ENCODE measurements around the gene TANGO2. TPM values are rescaled to one million over a fixed set of nuclear protein-coding genes. Genes with fewer than 3 reads are reported as not detected.

The TANGO2 gene
- total RNA-seq, 1 experiment from 2014 or later: 14.6 TPM

GRCh38 chr22:20089226-20089976 lies 68.5 kb downstream of the TANGO2 start:
- Mint-ChIP-seq H3K4me3 (no peak overlapping the region), H3K27me3 (ENCODE audit: low read depth) (no peaks in the 10 kb centered on the region; the same call in 1 of the 2 replicates), H3K4me1 (peaks cover 8 to 9% of the 10 kb centered on the region in 2 experiments), H3K36me3 (ENCODE audit: insufficient read depth in 1 of 3, low read depth in 3 of 3) (peaks cover 80 to 95% (median 94%) of the 10 kb centered on the region in 3 experiments; a peak in 6 of 7 replicates), H3K9me3 (no peaks in the 10 kb centered on the region), H3K27ac (no peak overlapping the region; a peak in 1 of 7 replicates)
- no peak for DNase-seq
- no peak overlapping the region for H2AK5ac ChIP-seq (ENCODE audit: insufficient read length, low read length)
- H4K8ac ChIP-seq (replicated peaks; ENCODE audit: insufficient read length, low read depth, low read length): no peak overlapping the region
- no peak overlapping the region for H3K56ac ChIP-seq (ENCODE audit: insufficient read length, low read depth, low read length)
- H4K5ac ChIP-seq (ENCODE audit: insufficient read length, low read depth, low read length): no peak overlapping the region
- H3K23me2 ChIP-seq (ENCODE audit: insufficient read length, low read depth, low read length, poor library complexity, severe bottlenecking): no peaks in the 10 kb centered on the region
- H3K4me1 ChIP-seq (ENCODE audit: insufficient read depth, low read length): no peaks in the 10 kb centered on the region
- no peak overlapping the region for H3T11ph ChIP-seq (ENCODE audit: low read length)
- H3K9ac ChIP-seq (ENCODE audit: extremely low read depth, insufficient read length, low read length): no peak overlapping the region
- no CpG with 5 or more reads among the region's 17 CpGs for WGBS (ENCODE audit: extremely low coverage, insufficient read length, low lambda C conversion rate)
- H3K4me2 ChIP-seq (ENCODE audit: insufficient read depth, insufficient read length, low read length): no peak overlapping the region
- H2BK5ac ChIP-seq (ENCODE audit: insufficient read length, low read length): no peak overlapping the region
- H3K79me1 ChIP-seq (ENCODE audit: insufficient read depth, low read depth, low read length, poor library complexity, severe bottlenecking): peaks cover 13% of the 10 kb centered on the region
- no peaks in the 10 kb centered on the region for H3K9me3 ChIP-seq (ENCODE audit: control insufficient read depth, low read depth, low read length)
- H2BK15ac ChIP-seq (ENCODE audit: low read depth, low read length): no peak overlapping the region
- no peak overlapping the region for H4K91ac ChIP-seq (ENCODE audit: insufficient read length, low read depth, low read length)
- H3K27ac ChIP-seq (ENCODE audit: insufficient read length, low read depth, low read length): no peak overlapping the region
- no peak overlapping the region for H3K18ac ChIP-seq (ENCODE audit: insufficient read length, low read depth, low read length)
- no peak for TF ChIP-seq CTCF (conservative IDR thresholded peaks at IDR 0.05)
- H3K27me3 ChIP-seq (ENCODE audit: insufficient read depth, low read length): no peaks in the 10 kb centered on the region
- H4K20me1 ChIP-seq (ENCODE audit: control insufficient read depth, insufficient read depth, insufficient read length): peaks cover 4% of the 10 kb centered on the region
- H3K4ac ChIP-seq (ENCODE audit: low read depth, low read length): no peak overlapping the region
- H3K23ac ChIP-seq (ENCODE audit: insufficient read length, low read depth, low read length): no peak overlapping the region
- H2AFZ ChIP-seq (ENCODE audit: low read length): no peak overlapping the region
- no peak overlapping the region for H2BK12ac ChIP-seq (ENCODE audit: insufficient read length, low read depth, low read length)
- no peak overlapping the region for H2BK20ac ChIP-seq (ENCODE audit: low read depth, low read length, poor library complexity, severe bottlenecking)
- no peak overlapping the region for H2BK120ac ChIP-seq (ENCODE audit: low read depth, low read length, poor library complexity, severe bottlenecking)
- H3K14ac ChIP-seq (ENCODE audit: insufficient read depth, low read length): no peak overlapping the region
- H3K79me2 ChIP-seq (ENCODE audit: insufficient read depth, low read length): peaks cover 3% of the 10 kb centered on the region; the same call in 1 of the 2 replicates
